GM10266 (cell line): Measurements from ENCODE around the gene CHTOP.

ENCODE experiments used
- DNase-seq: peaks from one replicate; pipeline ENCODE4 v3.0.0; 2012; ENCODE audit errors: extremely low spot score
- TF ChIP-seq, protein P1 (sequence below): IDR thresholded peaks from 2 replicates; pipeline ENCODE4 v1.5.1; 2012; ENCODE audit warnings: mild to moderate bottlenecking, low read depth; ENCODE audit not compliant: control insufficient read depth, insufficient read depth; ENCODE audit errors: missing control alignments

CHTOP gene

DNA sequence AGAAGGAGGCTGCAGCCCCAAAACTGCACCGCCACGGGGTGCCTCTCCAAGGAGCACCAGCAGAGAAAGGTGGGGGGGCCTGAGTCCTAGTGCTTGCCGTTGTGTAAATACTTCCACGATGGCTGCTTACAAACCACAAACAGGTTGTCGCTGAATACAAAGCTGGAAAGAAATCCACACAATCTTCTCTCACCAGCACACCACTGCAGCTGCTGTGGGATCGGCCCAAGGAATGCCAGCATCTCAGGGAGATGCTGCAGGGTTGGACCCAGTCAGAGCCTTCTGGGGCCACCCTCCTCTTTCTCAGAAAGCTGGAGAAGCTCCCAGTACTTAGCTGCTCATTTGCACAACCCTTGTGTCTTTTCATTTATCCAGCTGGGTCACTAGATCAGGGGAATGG, 14.7 kb upstream of the CHTOP start:
- TF ChIP-seq, protein P1, sequence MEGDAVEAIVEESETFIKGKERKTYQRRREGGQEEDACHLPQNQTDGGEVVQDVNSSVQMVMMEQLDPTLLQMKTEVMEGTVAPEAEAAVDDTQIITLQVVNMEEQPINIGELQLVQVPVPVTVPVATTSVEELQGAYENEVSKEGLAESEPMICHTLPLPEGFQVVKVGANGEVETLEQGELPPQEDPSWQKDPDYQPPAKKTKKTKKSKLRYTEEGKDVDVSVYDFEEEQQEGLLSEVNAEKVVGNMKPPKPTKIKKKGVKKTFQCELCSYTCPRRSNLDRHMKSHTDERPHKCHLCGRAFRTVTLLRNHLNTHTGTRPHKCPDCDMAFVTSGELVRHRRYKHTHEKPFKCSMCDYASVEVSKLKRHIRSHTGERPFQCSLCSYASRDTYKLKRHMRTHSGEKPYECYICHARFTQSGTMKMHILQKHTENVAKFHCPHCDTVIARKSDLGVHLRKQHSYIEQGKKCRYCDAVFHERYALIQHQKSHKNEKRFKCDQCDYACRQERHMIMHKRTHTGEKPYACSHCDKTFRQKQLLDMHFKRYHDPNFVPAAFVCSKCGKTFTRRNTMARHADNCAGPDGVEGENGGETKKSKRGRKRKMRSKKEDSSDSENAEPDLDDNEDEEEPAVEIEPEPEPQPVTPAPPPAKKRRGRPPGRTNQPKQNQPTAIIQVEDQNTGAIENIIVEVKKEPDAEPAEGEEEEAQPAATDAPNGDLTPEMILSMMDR = no peak
- DNase-seq = no peak

DNA sequence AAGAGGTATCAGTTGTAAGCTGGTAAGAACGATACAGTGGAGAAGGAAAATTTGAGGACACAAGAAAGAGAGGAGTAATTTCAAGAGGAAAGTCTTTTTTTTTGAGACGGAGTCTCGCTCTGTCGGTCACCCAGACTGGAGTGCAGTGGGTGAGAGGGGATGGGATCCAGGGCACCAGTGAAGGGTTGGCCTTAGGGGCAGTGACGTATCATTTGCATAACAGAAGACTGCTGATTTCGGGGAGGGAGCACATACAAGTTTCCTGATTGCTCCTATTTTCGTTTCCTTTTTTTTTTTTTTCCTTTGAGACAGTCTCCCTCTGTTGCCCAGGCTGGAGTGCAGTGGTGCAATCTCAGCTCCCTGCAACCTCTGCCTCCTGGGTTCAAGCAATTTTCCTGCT, 10.8 kb upstream of the CHTOP start:
- DNase-seq = no peak
- TF ChIP-seq, protein P1 = no peak

DNA sequence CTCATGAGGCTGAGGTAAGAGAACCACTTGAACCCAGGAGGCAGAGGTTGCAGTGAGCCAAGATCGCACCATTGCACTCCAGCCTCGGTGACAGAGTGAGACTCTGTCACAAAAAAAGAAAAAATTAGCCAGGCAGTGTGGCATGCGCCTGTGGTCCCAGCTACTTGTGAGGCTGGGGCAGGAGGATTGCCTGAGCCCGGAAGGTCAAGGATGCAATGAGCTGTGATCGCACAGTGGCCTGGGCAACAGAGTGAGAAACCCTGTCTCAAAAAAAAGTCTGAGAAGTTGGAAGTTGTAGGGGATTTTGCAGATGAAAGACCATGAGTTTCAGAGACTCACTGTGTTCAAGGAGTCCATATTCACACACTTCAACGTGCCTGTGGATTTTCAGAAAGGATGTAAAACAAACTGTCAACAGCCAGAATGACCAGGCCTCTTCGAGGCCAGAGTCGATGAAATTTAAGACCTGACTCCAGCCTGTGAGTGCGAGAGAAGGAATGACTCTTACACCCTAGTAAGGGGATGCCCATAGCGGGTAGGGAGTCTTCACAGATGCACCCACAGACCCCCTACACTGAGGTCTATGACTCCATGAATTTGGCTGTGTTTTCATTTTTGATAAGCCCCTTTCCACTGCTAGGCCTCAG, 8.8 kb upstream of the CHTOP start:
- no peak for DNase-seq
- TF ChIP-seq, protein P1 = no peak

DNA sequence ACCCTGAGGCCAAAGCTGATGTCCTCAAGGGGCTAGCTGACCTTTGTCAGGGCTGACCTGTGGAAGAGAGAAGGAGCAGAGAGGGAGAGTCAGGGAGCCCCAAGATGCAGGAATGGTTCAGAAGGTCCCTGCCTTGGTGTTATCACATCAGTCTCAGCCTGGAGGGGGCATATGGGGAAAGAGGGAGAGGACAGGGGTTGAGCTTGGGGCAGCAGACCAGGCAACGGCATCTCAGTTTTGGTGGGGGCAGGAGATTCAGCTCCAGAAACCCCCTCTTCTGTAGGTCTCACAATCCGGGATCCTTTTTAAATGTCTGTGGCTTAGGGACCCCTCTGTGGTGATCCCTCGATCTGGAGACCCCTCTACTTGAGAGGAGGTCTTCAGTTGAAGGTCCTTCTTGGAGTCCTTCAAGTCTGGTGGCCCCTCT, 7.4 kb upstream of the CHTOP start:
- TF ChIP-seq, protein P1 = no peak
- DNase-seq = no peak

DNA sequence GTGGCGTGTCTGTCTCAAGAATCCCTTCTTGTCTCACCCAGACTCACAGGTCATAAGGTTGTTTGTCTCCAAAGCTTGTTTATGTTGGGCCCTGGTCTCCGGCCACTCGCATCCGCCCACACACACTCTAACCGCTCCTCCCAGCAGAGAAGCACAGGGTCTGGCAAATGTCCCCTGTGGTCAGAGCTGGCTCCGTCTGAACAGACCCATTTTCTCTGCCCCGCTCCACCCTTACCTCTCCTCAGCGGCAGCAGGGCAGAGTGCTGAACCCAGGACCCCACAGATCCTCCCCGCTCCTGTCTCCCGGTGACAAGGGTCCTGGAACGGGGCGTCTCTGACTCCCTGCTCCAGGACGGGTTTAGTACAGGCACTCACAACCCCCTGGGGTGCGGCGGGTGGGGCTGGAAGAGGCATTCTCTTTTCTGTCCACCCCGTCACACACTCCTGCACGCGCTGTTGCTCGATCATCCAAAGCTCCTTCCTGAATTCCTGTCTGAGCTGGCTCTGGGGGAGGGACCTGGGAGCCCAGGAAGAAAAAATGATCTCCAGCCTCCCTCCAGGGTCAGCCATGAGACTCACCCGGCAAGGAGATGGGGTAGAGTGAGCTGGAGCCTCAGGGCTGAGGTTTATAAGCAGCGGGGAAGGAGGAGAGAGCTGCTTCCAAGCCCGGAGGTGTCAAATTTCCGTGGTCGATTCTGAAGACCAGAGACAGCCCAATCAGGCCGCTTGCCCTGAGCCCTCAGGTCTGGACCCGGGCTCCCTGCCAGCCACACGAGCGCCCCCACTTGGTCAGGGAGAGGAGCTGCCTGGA, 6.8 kb upstream of the CHTOP start, which contains the start of gene S100A13:
Gene S100A13 (minus strand): TSS at position 602 of the 811 bp plus-strand sequence. CDS start 1,033 bp downstream, outside the sequence.
- TF ChIP-seq, protein P1 = peak; percentile 67
- peak; percentile 63 for DNase-seq

DNA sequence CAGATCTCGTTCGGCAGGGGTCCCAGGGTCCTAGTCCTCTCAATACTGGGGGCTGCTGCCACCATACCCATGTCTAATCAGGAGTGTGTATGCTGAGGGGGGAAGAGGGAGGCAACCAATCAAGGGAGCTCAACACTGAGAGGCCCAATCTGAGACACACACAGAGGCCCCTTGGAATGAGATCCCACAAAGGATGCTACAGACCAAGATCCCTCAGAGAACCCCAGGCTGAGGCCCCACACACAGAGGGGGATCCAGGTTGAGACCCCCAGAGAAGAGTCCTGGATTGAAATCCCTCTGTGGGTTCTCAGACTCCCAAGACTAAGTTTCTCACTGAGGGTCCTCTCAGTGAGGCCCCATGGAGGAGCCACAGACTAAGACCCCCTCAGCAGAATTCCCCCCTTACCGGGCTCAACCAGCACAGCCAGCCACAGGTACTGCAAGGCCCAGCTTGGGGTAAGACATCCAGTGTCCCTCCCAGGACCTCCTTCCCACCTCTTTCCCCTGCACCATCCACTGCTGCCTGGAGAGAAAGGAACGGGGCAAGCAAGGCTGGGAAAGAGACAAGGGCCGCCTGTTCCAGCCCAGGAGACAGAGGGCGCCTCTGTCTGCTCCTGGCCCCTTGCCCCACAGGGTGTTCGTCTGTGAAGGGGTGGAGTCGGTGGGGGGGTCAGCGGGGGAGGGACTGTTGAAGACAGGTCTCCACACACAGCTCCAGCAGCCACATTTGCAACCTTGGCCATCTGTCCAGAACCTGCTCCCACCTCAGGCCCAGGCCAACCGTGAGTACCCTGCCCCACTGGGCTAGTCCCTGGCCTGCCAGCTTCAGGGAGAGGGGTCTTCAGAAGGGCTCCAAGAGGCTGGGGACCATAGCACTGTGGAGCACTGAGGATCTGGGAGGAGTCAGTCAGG, 5.9 kb upstream of the CHTOP start, which contains the start of gene S100A1:
Gene S100A1 (plus strand): TSS at position 720 of the 912 bp plus-strand sequence. CDS start 2,088 bp downstream, outside the sequence.
- no peak for DNase-seq
- TF ChIP-seq, protein P1 = no peak
